Measurements from ENCODE around the gene HEPHL1. TPM values are rescaled to one million over a fixed set of nuclear protein-coding genes. Genes with fewer than 3 reads are reported as not detected.

Gene HEPHL1
- total and polyA plus RNA-seq, 2 donors (not counting 1 experiment from before 2014, with no cell fraction given), result not detected

- H3K4me2 ChIP-seq (ENCODE audit: extremely low read depth, insufficient read depth, low read length), result no peak overlapping the region
- no peak for DNase-seq (ENCODE audit: low read depth in 2 of 2)
- no peaks in the 10 kb centered on the region for H3K9me3 ChIP-seq (ENCODE audit: control insufficient read depth, insufficient read depth, low read depth, low read length)
- no peak overlapping the region for H2AFZ ChIP-seq (ENCODE audit: low read length)
- no peaks in the 10 kb centered on the region for H3K36me3 ChIP-seq (ENCODE audit: control insufficient read depth, insufficient read depth, low read length)
- H3K27me3 ChIP-seq (ENCODE audit: control insufficient read depth, insufficient read depth, low read length), result no peaks in the 10 kb centered on the region
- H3K27ac ChIP-seq (ENCODE audit: insufficient read depth, low read length), result no peak overlapping the region
- H3K9ac ChIP-seq (ENCODE audit: insufficient read depth, low read length), result no peak overlapping the region
- no peaks in the 10 kb centered on the region for H4K20me1 ChIP-seq (ENCODE audit: control insufficient read depth, extremely low read depth, insufficient read depth, low read length)
- no peaks in the 10 kb centered on the region for H3K4me1 ChIP-seq (ENCODE audit: control insufficient read depth, extremely low read depth, insufficient read depth, low read length)
- H3K4me3 ChIP-seq (replicated peaks in 1 of 4; ENCODE audit: control extremely low read depth in 1 of 4, insufficient read depth in 1 of 4, low read depth in 3 of 4, low read length in 4 of 4), result no peak overlapping the region
- TF ChIP-seq, protein P1, sequence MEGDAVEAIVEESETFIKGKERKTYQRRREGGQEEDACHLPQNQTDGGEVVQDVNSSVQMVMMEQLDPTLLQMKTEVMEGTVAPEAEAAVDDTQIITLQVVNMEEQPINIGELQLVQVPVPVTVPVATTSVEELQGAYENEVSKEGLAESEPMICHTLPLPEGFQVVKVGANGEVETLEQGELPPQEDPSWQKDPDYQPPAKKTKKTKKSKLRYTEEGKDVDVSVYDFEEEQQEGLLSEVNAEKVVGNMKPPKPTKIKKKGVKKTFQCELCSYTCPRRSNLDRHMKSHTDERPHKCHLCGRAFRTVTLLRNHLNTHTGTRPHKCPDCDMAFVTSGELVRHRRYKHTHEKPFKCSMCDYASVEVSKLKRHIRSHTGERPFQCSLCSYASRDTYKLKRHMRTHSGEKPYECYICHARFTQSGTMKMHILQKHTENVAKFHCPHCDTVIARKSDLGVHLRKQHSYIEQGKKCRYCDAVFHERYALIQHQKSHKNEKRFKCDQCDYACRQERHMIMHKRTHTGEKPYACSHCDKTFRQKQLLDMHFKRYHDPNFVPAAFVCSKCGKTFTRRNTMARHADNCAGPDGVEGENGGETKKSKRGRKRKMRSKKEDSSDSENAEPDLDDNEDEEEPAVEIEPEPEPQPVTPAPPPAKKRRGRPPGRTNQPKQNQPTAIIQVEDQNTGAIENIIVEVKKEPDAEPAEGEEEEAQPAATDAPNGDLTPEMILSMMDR (conservative IDR thresholded peaks at IDR 0.05 in 1 of 2, IDR thresholded peaks at IDR 0.05 in 1 of 2; ENCODE audit: low read depth in 1 of 2, low read length in 2 of 2), result no peak
- no peak for TF ChIP-seq EZH2 (IDR thresholded peaks at IDR 0.05; ENCODE audit: low read length, missing control alignments)
- H3K79me2 ChIP-seq (ENCODE audit: control insufficient read depth, insufficient read depth, low read length), result no peaks in the 10 kb centered on the region
These were observed 90.5 kb downstream of the HEPHL1 start for GRCh38 chr11:94111660-94112059.

GRCh38 chr11:94112206-94112953 is 91.2 kb downstream of the HEPHL1 start:
- no peaks in the 10 kb centered on the region for H3K36me3 ChIP-seq (ENCODE audit: control insufficient read depth, insufficient read depth, low read length)
- H2AFZ ChIP-seq (ENCODE audit: low read length), result no peak overlapping the region
- no peaks in the 10 kb centered on the region for H3K27me3 ChIP-seq (ENCODE audit: control insufficient read depth, insufficient read depth, low read length)
- DNase-seq (ENCODE audit: low read depth in 2 of 2), result no peak
- no peak overlapping the region for H3K4me2 ChIP-seq (ENCODE audit: extremely low read depth, insufficient read depth, low read length)
- H3K4me1 ChIP-seq (ENCODE audit: control insufficient read depth, extremely low read depth, insufficient read depth, low read length), result no peaks in the 10 kb centered on the region
- H3K4me3 ChIP-seq (replicated peaks in 1 of 4; ENCODE audit: control extremely low read depth in 1 of 4, insufficient read depth in 1 of 4, low read depth in 3 of 4, low read length in 4 of 4), result no peak overlapping the region
- no peak overlapping the region for H3K9ac ChIP-seq (ENCODE audit: insufficient read depth, low read length)
- no peaks in the 10 kb centered on the region for H4K20me1 ChIP-seq (ENCODE audit: control insufficient read depth, extremely low read depth, insufficient read depth, low read length)
- TF ChIP-seq EZH2 (IDR thresholded peaks at IDR 0.05; ENCODE audit: low read length, missing control alignments), result no peak
- no peak overlapping the region for H3K27ac ChIP-seq (ENCODE audit: insufficient read depth, low read length)
- no peaks in the 10 kb centered on the region for H3K79me2 ChIP-seq (ENCODE audit: control insufficient read depth, insufficient read depth, low read length)
- H3K9me3 ChIP-seq (ENCODE audit: control insufficient read depth, insufficient read depth, low read depth, low read length), result no peaks in the 10 kb centered on the region

GRCh38 chr11:94117197-94117574 is 96.0 kb downstream of the HEPHL1 start:
- Histone ChIP-seq H3K36me3 (ENCODE audit: control insufficient read depth, insufficient read depth, low read length) (no peaks in the 10 kb centered on the region), H3K27me3 (ENCODE audit: control insufficient read depth, insufficient read depth, low read length) (no peaks in the 10 kb centered on the region), H3K4me1 (ENCODE audit: control insufficient read depth, extremely low read depth, insufficient read depth, low read length) (peaks cover 3% of the 10 kb centered on the region), H3K79me2 (ENCODE audit: control insufficient read depth, insufficient read depth, low read length) (no peaks in the 10 kb centered on the region), H4K20me1 (ENCODE audit: control insufficient read depth, extremely low read depth, insufficient read depth, low read length) (no peaks in the 10 kb centered on the region), H3K4me2 (ENCODE audit: extremely low read depth, insufficient read depth, low read length) (no peak overlapping the region), H3K9me3 (ENCODE audit: control insufficient read depth, insufficient read depth, low read depth, low read length) (no peaks in the 10 kb centered on the region), H3K9ac (ENCODE audit: insufficient read depth, low read length) (no peak overlapping the region), H3K4me3 (replicated peaks in 1 of 4; ENCODE audit: control extremely low read depth in 1 of 4, insufficient read depth in 1 of 4, low read depth in 3 of 4, low read length in 4 of 4) (no peak overlapping the region), H3K27ac (ENCODE audit: insufficient read depth, low read length) (no peak overlapping the region), H2AFZ (ENCODE audit: low read length) (no peak overlapping the region)
- no peak for TF ChIP-seq EZH2 (IDR thresholded peaks at IDR 0.05; ENCODE audit: low read length, missing control alignments)
- TF ChIP-seq, protein P1 (conservative IDR thresholded peaks at IDR 0.05 in 1 of 2, IDR thresholded peaks at IDR 0.05 in 1 of 2; ENCODE audit: low read depth in 1 of 2, low read length in 2 of 2), result no peak
- DNase-seq (ENCODE audit: low read depth in 2 of 2), result no peak
